Activated CD8-positive, alpha-beta memory T cell treated with anti-CD3 and anti-CD28 coated beads for 36 hours (primary cell): Measurements from ENCODE around the gene AMN1. TPM values are rescaled to one million over a fixed set of nuclear protein-coding genes. Genes with fewer than 3 reads are reported as not detected.
"Not testable (repeated sequence)": the region's sequence is repeated elsewhere in the genome, so short reads cannot be mapped to it uniquely, and the experiment has no call there.

Experiments
- CTCF ChIA-PET: fragments of 350-600 bp; sonication (Branson Sonifier 250); formaldehyde crosslinking; loops from one replicate; lab custom pipeline; 2021; ENCODE audit warnings: antibody characterized with exemption; lab: Charles Lee
- POLR2A ChIA-PET: fragments of 350-600 bp; sonication (Branson Sonifier 250); formaldehyde crosslinking; loops from one replicate; lab custom pipeline; 2021; ENCODE audit warnings: antibody characterized with exemption; lab: Charles Lee
- total RNA-seq, 2 experiments: library from RNA; stranded (reverse); gene quantifications; one replicate each; pipeline ENCODE4 v1.2.3, GENCODE V29; 2021

The AMN1 gene
- 1 to 10 TPM; 2.4 to 2.7 TPM for total RNA-seq

DNA sequence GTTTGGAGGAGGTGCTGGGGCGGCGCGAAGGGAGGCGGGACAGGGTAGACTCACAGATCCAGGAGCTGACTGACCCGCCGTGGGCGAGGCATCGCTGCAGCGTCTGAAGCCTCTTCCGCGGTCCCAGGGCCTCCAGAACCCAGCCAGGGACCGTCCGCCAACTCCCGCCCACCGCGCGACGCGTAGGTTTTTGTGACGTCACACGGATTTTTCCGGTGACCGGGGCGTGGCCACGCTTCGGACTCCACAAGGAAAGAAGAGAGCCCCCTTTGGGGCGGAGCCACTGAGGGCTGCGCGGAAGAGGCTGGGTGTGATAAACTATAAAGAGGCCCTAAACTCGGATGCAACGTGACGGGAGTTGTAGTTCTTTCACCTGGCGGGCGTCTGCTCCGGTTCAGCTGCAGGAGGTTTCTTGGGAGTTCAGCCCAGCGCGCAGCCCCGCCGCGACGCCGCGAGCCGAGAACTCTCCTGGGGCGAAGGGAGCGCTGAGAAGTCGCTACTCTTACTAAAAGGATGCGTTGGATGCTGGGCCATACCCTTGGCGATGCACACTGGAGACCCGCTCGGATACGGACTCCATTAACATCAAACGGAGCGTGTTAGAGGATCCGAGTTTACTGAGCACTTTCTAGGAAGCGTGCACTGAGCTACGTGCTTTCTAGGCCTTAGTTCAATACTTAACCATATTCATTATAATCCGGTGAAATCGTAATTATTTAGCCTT lies at the start of gene AMN1:
Gene AMN1, minus strand, starts transcription at position 105 of the 724 bp plus-strand sequence. Its CDS starts 13 bp downstream, at position 92.
- CTCF ChIA-PET, result interaction anchor here (0.9 to 1.3 kb wide), 2 partner anchors 9 to 240 kb away, joined by 3 to 4 read pairs; no protein-coding TSS in a partner anchor

GRCh38 chr12:31773867-31774266 lies 45.0 kb upstream of the AMN1 start:
- ChIA-PET CTCF (no interaction called here), POLR2A (no interaction called here)

More for the DNA sequence above, at the start of gene AMN1:
- POLR2A ChIA-PET, result interaction anchor here (0.8 to 3.4 kb wide), 5 partner anchors 8 to 235 kb away, joined by 3 to 11 read pairs (median 5); partner anchors contain the start of gene RESF1

DNA sequence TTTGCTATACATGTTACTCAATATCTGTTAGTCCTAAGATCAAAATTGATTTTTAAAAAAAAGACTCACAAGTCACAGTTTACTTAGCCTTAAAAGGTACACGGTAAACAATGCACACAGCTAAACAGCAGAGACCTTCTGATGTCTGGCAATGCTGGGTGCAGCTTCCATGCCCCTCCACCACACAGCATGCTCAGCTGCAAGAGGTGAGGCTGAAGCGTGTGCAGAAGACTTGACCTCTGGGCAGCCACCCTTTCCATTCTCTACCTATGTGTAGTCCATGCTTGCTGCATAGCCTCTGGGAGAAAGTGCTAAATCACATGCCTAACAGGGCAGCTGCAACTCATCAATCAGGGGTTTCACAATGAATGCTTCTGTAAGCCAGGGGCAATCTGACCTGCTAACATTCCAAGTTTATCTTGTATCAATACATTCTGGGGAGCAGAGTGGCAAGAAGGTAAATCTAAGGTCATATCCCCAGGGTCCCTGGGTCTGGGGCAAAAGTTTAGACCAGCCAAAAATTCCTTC lies 44.5 kb upstream of the AMN1 start:
- CTCF ChIA-PET, result no interaction called here
- POLR2A ChIA-PET, result no interaction called here

DNA sequence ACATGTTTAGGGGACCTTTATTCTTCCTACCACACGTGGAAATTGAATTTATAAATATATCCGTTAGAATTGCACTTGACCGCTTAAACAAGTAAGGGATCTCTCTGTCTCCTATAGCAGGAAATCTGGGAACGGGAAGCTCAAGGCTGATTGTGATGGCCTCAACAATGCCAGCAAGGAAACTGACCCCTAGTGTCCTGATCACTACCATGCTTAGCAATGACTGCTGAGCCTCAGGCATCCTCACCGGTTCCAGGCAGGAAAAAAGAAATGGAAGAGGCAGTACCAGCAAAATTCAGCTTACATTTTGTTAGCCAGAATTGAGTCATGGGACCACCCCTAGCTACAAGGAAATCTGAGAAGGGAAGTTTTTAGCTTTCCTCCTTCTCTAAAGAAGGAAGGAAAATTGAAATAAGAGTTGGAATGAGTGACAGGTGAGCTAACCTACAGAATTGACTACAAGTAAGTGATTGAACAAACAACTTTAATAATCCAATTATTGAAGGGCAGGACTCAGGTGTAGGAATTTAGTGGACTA lies 43.9 kb upstream of the AMN1 start:
- POLR2A ChIA-PET, result no interaction called here
- CTCF ChIA-PET, result no interaction called here

DNA sequence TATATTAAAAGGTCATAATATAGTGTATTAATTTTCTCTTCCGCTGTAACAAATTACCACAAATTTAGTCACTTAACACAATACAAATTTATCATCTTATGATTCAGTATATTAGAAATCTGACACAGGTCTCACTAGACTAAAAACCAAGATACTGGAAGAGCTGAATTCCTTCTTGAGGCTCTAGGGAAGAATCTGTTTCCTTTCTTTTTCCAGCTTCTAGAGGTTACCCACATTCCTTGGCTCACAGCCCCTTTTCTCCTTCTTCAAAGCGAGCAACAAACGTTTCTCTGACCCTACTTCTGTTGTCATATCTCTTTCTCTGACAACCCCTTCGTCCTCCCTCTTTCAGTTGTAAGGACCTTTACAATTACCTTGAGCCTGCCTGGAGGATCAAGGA lies 43.4 kb upstream of the AMN1 start:
- CTCF ChIA-PET, result no interaction called here
- POLR2A ChIA-PET, result no interaction called here

DNA sequence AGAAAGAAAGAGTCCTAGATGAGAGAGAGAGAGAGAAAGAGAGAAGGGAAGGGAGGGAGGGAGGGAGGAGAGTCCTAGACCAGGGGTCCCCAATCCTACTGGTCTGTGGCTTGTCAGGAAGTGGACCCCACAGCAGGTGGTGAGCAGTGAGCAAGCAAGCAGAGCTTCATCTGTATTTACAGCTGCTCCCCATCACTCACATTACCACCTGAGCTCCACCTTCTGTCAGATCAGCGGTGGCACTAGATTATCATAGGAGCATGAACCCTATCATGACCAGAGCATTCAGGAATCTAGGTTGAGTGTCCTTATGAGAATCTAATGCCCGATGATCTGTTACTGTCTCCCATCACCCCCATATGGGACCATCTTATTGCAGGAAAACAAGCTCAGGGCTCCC lies 39.2 kb upstream of the AMN1 start:
- CTCF ChIA-PET, result interaction anchor here (0.7 kb wide), 1 partner anchor 661 kb away, joined by 3 read pairs; no protein-coding TSS in a partner anchor
- POLR2A ChIA-PET, result interaction anchor here (0.5 kb wide), 1 partner anchor 219 kb away, joined by 4 read pairs; no protein-coding TSS in a partner anchor

GRCh38 chr12:31765931-31766330 lies 37.1 kb upstream of the AMN1 start:
- ChIA-PET POLR2A (no interaction called here), CTCF (no interaction called here)

- POLR2A ChIA-PET, result no interaction called here
Measured at GRCh38 chr12:31759632-31760459, 31.0 kb upstream of the AMN1 start.

DNA sequence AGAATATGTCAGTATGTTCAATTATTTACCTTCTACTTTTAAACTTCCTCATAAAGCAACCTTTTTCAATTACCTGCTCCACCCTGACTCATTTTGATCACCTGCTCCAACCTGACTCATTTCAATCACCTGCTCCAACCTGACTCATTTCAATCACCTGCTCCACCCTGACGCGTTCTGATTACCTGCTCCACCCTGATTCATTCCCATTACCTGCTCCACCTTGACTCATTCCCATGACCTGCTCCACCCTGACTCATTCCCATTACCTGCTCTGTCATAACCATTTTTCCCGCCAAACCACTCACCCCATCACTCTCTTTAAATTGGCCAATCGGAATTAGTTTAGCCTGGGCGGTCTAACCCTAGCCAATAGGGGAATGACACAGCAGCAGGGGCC lies 29.5 kb upstream of the AMN1 start:
- CTCF ChIA-PET, POLR2A ChIA-PET: not testable (repeated sequence)

More at GRCh38 chr12:31759632-31760459, 31.0 kb upstream of the AMN1 start:
- CTCF ChIA-PET, result no interaction called here

GRCh38 chr12:31756977-31757420 lies 28.2 kb upstream of the AMN1 start:
- ChIA-PET POLR2A (no interaction called here), CTCF (no interaction called here)

GRCh38 chr12:31752450-31752849 lies 23.6 kb upstream of the AMN1 start:
- CTCF ChIA-PET, result no interaction called here
- POLR2A ChIA-PET, result no interaction called here

DNA sequence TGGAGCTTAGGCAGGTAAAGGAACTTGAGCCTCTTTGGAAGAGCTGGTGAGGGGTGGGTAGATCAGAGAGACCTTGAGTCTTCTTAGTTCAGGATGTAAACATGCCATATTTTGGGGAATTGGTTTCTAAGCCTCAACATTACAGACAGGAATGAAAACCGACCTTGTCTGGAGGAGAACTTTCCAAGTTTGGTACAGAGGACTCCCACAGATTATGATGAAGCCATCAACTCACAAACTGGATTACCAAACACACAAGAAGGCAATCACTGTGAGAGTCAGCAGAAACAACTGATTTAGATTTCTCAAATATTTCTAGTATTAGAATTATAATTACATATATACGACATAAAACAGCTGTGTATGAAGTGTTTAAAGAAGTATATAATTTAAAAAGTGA lies 22.3 kb upstream of the AMN1 start:
- CTCF ChIA-PET, result interaction anchor here (0.7 to 1.2 kb wide), 2 partner anchors 199 to 348 kb away, joined by 3 read pairs; no protein-coding TSS in a partner anchor

DNA sequence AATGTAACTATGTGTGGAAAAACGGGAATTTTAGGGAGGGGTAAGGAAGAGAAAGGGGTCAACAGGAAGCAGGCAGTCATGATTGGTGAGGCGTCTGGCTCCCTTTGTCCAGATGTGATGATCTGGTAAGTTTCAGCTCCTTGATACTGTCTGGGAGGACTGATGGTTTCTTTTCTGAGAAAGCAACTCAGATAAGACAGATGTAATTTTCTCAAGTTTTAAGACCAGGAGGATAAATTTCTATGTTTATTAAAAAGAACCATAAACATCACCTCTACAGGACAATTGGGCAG lies 21.9 kb upstream of the AMN1 start:
- CTCF ChIA-PET, result interaction anchor here (1.2 kb wide), 1 partner anchor 347 kb away, joined by 3 read pairs; no protein-coding TSS in a partner anchor
- POLR2A ChIA-PET, result no interaction called here

More for the DNA sequence above, 22.3 kb upstream of the AMN1 start:
- POLR2A ChIA-PET, result no interaction called here

- POLR2A ChIA-PET, result interaction anchor here (0.6 to 1.0 kb wide), 5 partner anchors 20 to 510 kb away, joined by 3 to 6 read pairs (median 4); partner anchors contain the start of gene AMN1
- CTCF ChIA-PET, result interaction anchor here (0.7 kb wide), 5 partner anchors 236 to 1064 kb away, joined by 3 to 4 read pairs (median 3); no protein-coding TSS in a partner anchor
Measured at GRCh38 chr12:31749024-31749704, 20.3 kb upstream of the AMN1 start.

DNA sequence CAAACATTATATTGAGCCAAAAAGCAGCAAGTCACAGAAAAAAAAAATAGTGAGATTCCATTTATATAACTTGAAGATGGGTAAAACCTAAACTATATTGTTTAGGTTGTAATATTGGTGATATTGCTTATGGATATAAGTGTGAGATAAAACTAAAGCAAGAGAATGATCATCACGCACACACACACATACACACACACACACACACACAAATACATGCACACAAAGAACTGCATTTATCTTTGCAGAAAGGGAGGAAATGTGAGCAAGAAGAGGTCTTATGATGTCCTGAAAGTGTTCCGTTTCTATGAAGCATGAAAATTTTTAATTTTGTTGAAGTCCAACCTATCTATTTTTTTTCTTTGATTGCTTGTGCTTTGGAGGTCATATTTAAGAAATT lies 16.4 kb upstream of the AMN1 start:
- POLR2A ChIA-PET, result interaction anchor here (1.1 kb wide), 1 partner anchor 11 kb away, joined by 3 read pairs; no protein-coding TSS in a partner anchor
- CTCF ChIA-PET, result no interaction called here

- POLR2A ChIA-PET, CTCF ChIA-PET: not testable (repeated sequence)
Measured at GRCh38 chr12:31744363-31744762, 15.5 kb upstream of the AMN1 start.

DNA sequence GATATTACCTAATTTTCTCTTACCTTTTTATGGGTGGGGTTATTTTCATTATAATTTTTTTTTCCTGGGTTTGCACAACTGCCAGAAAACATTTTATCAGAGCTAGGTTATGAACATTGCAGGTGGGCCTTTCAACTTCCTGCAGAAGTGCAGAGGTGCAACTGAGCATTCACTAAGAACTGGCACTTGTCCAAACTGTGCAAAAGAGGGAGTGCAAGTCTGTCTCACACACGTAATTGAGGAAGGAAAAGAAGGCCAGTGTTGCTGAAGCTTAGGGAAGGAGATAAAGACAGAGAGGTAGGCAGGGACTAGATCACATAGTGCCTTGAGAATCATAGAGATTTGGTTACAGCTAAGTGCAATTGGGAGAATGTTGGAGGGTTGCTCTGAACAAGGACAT lies 14.1 kb upstream of the AMN1 start:
- POLR2A ChIA-PET, result interaction anchor here (0.8 kb wide), 1 partner anchor 14 kb away, joined by 3 read pairs; no protein-coding TSS in a partner anchor
- CTCF ChIA-PET, result no interaction called here

DNA sequence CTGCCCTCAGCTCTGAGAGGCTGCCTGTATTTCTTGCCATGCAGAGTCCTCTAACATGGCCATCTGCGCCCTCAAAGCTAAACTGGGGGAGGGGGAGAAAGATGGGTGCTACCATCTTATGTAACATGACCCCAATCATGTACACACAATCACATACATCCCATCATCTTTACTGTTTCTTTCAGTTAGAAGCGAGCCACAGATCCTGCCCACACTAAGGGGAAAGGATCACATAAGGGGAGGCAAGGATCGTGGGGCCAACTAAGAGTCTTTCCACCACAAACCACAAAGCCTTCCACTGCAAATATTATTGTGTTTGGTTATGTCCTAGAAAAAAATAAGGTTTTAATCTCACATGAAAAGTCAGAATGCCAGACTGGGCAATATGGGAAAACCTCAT lies 11.8 kb upstream of the AMN1 start:
- CTCF ChIA-PET, result interaction anchor here (0.7 kb wide), 1 partner anchor 71 kb away, joined by 3 read pairs; no protein-coding TSS in a partner anchor
- POLR2A ChIA-PET, result no interaction called here
